ENCODE measurements around the gene SF1.

The SF1 gene

GRCh38 chr11:64764753-64765152 lies 13.6 kb downstream of the SF1 start:
- no peak for TF ChIP-seq POLR2A (IDR thresholded peaks at IDR 0.05; ENCODE audit: low read depth, low read length)
- no peak for FAIRE-seq
- DNase-seq (ENCODE audit: insufficient read length, low spot score) = no peak

GRCh38 chr11:64764040-64764611 lies 14.2 kb downstream of the SF1 start:
- FAIRE-seq (no peak), DNase-seq (ENCODE audit: insufficient read length, low spot score) (no peak)

GRCh38 chr11:64763526-64764039 lies 14.8 kb downstream of the SF1 start:
- DNase-seq (ENCODE audit: insufficient read length, low spot score) = no peak
- no peak for FAIRE-seq
- TF ChIP-seq POLR2A (IDR thresholded peaks at IDR 0.05; ENCODE audit: low read depth, low read length) = no peak

More at GRCh38 chr11:64764040-64764611, 14.2 kb downstream of the SF1 start:
- TF ChIP-seq POLR2A (IDR thresholded peaks at IDR 0.05; ENCODE audit: low read depth, low read length) = no peak

- DNase-seq (ENCODE audit: insufficient read length, low spot score) = no peak
- no peak for FAIRE-seq
- TF ChIP-seq POLR2A (IDR thresholded peaks at IDR 0.05; ENCODE audit: low read depth, low read length) = no peak
These were observed 15.4 kb downstream of the SF1 start for GRCh38 chr11:64762674-64763525.

- DNase-seq (ENCODE audit: insufficient read length, low spot score) = no peak
- no peak for FAIRE-seq
- no peak for TF ChIP-seq POLR2A (IDR thresholded peaks at IDR 0.05; ENCODE audit: low read depth, low read length)
These were observed 16.1 kb downstream of the SF1 start for GRCh38 chr11:64762277-64762673.

- TF ChIP-seq POLR2A (IDR thresholded peaks at IDR 0.05; ENCODE audit: low read depth, low read length) = no peak
- FAIRE-seq (no peak), DNase-seq (ENCODE audit: insufficient read length, low spot score) (no peak)
These were observed 17.5 kb downstream of the SF1 start for GRCh38 chr11:64760759-64761420.

GRCh38 chr11:64759722-64760719 lies 18.3 kb downstream of the SF1 start, which contains the start of gene PYGM:
Gene PYGM, minus strand, starts transcription at chr11:64759974. Its CDS starts 76 bp downstream, at chr11:64759898.
- no peak for TF ChIP-seq POLR2A (IDR thresholded peaks at IDR 0.05; ENCODE audit: low read depth, low read length)
- no peak for DNase-seq (ENCODE audit: insufficient read length, low spot score)
- no peak for FAIRE-seq

GRCh38 chr11:64759131-64759721 lies 19.1 kb downstream of the SF1 start:
- no peak for TF ChIP-seq POLR2A (IDR thresholded peaks at IDR 0.05; ENCODE audit: low read depth, low read length)
- DNase-seq (ENCODE audit: insufficient read length, low spot score) (no peak), FAIRE-seq (no peak)

- no peak for DNase-seq (ENCODE audit: insufficient read length, low spot score)
- TF ChIP-seq POLR2A (IDR thresholded peaks at IDR 0.05; ENCODE audit: low read depth, low read length) = no peak
- no peak for FAIRE-seq
These were observed 19.8 kb downstream of the SF1 start for GRCh38 chr11:64758330-64759079.

- FAIRE-seq (no peak), DNase-seq (ENCODE audit: insufficient read length, low spot score) (no peak)
- no peak for TF ChIP-seq POLR2A (IDR thresholded peaks at IDR 0.05; ENCODE audit: low read depth, low read length)
These were observed 20.6 kb downstream of the SF1 start for GRCh38 chr11:64757549-64758329.

GRCh38 chr11:64755681-64756361 lies 22.5 kb downstream of the SF1 start:
- FAIRE-seq (no peak), DNase-seq (ENCODE audit: insufficient read length, low spot score) (no peak)
- TF ChIP-seq POLR2A (IDR thresholded peaks at IDR 0.05; ENCODE audit: low read depth, low read length) = no peak
